Epithelial cell of proximal tubule (primary cell): ENCODE results near the gene ZNF701. TPM values are rescaled to one million over a fixed set of nuclear protein-coding genes. Genes with fewer than 3 reads are reported as not detected.

Source experiments
- DNase-seq: peaks from one replicate; pipeline ENCODE4 v3.0.0-alpha.2; 2011; ENCODE audit warnings: low read depth
- H3K4me3 ChIP-seq: 2 replicates; pipeline ENCODE4 v1.5.1; 2011; ENCODE audit warnings: low read depth, mild to moderate bottlenecking, low read length
- total RNA-seq: library from RNA; depleted of rRNA; stranded (reverse); fragments of >200 nt; gene quantifications from 2 replicates; pipeline ENCODE4 v1.2.3, GENCODE V29; 2015
- TF ChIP-seq, protein P1 (sequence below): conservative IDR thresholded peaks from 2 replicates; pipeline ENCODE4 v1.5.1; 2012; ENCODE audit warnings: low read depth, mild to moderate bottlenecking, low read length

Gene ZNF701
- total RNA-seq, result 7.6 and 8.8 TPM in 2 replicates

DNA sequence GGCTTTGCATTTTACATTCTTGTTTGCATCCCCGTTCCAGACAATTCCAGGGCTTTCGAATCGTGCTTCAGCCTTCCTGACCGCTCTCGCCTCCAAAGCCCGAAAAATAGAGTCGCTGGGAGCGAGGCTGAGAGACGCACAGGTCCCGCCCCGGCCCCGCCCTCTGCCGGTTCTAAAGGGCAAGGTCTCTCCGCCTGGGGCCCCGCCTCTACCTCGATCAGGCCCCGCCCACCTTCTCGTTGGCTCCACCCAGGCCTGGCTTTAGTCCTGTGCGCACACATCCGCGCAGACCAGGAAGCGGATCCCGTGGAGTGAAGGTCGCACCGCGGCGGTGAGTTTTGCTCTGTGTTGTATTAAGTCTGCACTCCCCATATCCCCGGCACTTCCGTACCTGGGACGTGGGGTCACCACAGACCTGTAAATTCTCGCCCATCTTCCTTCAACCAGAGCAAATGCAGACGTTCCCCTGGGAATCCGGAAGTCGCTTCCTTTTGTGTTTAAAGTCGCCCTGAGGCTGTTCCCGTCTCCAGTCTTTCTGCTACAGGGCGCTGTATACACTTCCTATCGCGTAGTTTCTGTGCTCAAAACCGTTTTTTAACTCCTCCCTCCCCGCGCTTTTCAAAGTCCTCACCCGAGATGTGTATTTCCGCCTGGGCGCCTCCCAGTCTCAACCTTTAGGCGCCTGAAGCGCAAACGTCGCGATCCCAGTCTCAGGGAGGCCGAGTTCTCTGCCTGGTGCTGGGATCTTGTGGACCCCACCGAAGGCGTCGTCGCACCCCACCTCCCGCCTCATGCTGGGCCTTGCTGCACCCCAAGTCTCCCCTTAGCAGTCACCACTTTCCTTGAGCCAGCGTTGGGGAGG, at the start of gene ZNF701:
Gene ZNF701, plus strand, starts transcription at position 288 of the 862 bp plus-strand sequence. CDS start 3,861 bp downstream, outside the sequence.
- TF ChIP-seq, protein P1, sequence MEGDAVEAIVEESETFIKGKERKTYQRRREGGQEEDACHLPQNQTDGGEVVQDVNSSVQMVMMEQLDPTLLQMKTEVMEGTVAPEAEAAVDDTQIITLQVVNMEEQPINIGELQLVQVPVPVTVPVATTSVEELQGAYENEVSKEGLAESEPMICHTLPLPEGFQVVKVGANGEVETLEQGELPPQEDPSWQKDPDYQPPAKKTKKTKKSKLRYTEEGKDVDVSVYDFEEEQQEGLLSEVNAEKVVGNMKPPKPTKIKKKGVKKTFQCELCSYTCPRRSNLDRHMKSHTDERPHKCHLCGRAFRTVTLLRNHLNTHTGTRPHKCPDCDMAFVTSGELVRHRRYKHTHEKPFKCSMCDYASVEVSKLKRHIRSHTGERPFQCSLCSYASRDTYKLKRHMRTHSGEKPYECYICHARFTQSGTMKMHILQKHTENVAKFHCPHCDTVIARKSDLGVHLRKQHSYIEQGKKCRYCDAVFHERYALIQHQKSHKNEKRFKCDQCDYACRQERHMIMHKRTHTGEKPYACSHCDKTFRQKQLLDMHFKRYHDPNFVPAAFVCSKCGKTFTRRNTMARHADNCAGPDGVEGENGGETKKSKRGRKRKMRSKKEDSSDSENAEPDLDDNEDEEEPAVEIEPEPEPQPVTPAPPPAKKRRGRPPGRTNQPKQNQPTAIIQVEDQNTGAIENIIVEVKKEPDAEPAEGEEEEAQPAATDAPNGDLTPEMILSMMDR, result peak; percentile 10
- peak within 1 kb of the TSS; percentile 95 for H3K4me3 ChIP-seq
- DNase-seq, result peak; percentile 63

DNA sequence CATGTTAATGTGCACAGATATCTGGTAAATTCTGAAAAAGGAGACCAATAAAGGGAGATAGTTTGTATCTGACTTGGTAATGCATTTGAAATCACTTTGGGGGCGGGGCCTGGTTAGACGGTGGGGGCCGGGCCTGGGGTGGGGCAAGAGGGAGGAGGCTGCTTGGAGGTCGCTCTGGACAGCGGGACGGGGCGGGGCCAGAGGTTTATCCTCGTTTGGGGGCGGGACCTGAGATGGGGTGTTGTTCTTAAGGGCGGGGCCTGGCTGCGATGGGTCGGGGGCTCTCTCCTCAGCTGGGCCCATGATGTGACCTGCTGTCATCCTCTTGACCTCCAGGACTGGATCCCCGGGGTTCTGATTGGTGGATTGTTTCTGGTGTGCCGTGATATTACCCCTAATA, 47.5 kb upstream of the ZNF701 start:
- no peak for DNase-seq
- TF ChIP-seq, protein P1, result no peak
- no peak overlapping the region for H3K4me3 ChIP-seq

DNA sequence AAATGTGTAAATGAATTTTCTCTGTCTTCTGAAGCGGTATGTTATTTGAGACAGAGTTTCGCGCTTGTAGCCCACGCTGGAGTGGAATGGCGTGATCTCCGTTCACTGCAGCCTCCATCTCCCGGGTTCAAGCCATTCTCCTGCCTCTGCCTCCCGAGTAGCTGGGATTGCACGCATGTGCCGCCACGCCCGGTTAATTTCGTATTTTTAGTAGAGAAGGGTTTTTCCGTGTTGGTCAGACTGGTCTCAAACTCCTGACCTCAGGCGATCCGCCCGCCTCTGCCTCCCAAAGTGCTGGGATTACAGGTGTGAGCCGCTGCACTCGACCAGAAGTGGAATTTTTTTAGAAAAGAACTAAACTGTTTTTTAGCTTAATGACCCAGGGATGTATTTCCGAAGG, 46.0 kb upstream of the ZNF701 start:
- DNase-seq, result no peak
- no peak overlapping the region for H3K4me3 ChIP-seq
- TF ChIP-seq, protein P1, result no peak

DNA sequence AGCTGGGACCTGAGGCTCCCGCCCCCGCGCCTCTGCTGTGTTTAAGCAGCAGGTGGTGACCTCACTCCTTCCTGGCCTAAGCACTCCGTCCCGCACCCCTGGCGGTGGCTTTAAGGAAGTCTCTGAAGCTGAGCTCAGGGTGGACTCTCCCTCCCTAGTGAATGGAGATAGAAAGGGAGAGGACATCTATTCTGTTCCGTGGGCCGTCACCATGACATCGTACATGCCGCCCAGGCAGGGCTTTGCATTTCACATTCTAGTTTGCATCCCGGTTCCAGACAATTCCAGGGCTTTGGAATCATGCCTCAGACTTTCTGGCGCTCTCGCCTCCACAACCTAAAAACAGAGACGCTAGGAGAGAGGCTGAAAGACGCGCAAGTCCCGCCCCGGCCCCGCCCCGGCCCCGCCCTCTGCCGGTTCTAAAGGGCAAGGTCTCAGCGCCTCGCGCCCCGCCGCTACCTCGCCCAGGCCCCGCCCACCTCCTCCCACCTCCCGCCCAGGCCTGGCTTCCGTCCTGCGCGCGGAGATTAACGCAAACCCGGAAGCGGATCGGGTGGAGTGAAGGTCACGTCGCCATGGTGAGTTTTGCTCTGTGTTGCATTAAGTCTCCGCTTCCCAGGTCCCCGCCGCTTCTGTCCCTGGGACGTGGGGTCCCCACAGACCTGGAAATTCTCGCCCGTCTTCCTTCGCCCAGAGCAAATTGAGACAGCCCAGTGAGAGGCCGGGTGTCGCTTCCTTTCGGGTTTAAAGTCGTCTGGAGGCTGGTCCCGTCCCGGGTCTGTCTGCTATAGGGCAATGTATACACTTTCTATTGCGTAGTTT, 42.7 kb upstream of the ZNF701 start, which contains the start of gene ZNF808:
Gene ZNF808, plus strand, starts transcription at position 535 of the 822 bp plus-strand sequence. CDS start 15,617 bp downstream, outside the sequence.
- TF ChIP-seq, protein P1, result peak; percentile 70
- peak; percentile 77 for DNase-seq
- peak within 1 kb of the TSS; percentile 82 for H3K4me3 ChIP-seq

DNA sequence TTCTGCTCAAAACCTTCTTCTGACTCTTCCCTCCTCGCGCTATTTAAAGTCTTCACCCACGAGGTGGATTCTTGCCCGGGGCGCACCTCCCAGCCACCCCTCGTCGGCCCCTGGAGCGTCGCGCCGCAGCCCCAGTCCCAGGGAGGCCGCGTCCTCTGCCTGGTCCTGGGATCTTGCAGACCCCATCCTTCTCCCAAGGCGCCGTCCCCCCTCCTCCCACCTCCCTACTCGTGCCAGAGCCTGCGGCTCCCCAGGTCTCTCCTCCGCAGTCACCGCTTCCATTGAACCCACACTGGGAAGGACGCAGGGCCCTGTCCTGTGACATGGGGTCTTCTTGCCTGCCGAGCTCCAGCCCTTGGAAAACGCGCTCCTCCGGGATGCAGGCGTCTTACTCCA, 42.1 kb upstream of the ZNF701 start:
- no peak for DNase-seq
- peak overlapping the region; percentile 82 for H3K4me3 ChIP-seq
- TF ChIP-seq, protein P1, result no peak

DNA sequence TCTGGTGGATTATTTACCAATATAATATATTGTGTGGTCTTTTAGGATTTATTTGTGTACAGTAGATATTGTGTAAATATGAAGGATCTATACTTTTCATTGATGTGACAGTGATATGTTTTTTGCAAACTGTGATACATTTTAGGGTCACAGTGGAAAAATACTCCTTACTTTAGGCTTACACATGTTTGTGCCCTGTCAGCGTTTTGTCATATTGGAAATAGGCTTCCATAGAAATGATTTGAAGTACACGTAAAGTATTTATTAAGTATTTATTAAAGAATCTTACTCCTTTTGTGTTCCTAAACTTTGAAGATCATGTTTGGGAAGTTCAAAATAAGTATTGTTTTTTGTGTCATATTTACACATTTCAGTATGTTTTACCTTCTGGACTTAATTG, 37.6 kb upstream of the ZNF701 start:
- H3K4me3 ChIP-seq, result no peak overlapping the region
- no peak for DNase-seq
- TF ChIP-seq, protein P1, result no peak
